HG03097 (cell line): Measurements from ENCODE around the gene EHD2.
A peak's percentile ranks its signal among the peaks of the same experiment; 100 is the strongest.
"Not testable (repeated sequence)": the region's sequence is repeated elsewhere in the genome, so short reads cannot be mapped to it uniquely, and the experiment has no call there.

ENCODE experiments used
- ATAC-seq: cut with Tn5 transposase; IDR thresholded peaks from one replicate; pipeline ENCODE4 v1.9.1; 2021; ENCODE audit not compliant: unreplicated experiment, low FRiP score

EHD2 gene

DNA sequence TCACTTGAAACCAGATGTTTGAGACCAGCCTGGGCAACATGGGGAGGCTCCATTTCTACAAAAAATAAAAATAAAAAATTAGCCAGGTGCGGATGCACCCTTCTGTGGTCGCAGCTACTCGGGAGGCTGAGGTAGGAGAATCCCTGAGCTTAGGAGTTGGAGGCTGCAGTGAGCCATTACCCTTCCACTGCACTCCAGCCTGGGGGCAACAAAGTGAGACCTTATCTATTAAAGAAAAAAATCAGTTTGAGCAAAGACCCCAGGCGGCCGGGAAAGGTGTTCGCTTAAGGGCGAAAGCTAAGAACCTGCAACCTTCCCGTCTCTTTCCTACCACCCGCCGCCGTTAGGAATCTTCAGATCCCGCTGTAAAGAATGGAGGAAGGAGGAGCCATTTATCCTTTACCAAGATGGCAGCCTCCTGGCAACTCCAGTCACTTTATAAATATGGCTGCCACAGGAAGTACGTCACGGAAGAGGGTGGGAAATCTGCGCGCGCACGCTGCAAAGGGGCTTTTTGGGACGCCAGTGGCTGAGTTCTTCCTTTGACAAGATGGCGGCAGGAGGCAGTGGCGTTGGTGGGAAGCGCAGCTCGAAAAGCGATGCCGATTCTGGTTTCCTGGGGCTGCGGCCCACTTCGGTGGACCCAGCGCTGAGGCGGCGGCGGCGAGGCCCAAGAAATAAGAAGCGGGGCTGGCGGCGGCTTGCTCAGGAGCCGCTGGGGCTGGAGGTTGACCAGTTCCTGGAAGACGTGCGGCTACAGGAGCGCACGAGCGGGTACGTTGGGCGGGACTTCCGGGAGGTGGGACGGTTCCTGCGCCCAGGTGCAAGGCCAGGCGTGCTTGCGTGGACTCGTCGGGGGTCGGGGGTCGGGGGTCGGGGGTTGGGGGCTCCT, 32.0 kb downstream of the EHD2 start, which contains the start of gene NOP53:
NOP53 (plus strand) TSS at position 537 of the 892 bp plus-strand sequence; CDS start at position 551, 14 bp downstream.
- peak; percentile 72 for ATAC-seq

- not testable (repeated sequence) for ATAC-seq
These were observed 32.9 kb downstream of the EHD2 start for GRCh38 chr19:47746129-47746528.

- no peak for ATAC-seq
These were observed 36.1 kb downstream of the EHD2 start for GRCh38 chr19:47749326-47749725.

GRCh38 chr19:47750752-47751151, 37.5 kb downstream of the EHD2 start:
- no peak for ATAC-seq

DNA sequence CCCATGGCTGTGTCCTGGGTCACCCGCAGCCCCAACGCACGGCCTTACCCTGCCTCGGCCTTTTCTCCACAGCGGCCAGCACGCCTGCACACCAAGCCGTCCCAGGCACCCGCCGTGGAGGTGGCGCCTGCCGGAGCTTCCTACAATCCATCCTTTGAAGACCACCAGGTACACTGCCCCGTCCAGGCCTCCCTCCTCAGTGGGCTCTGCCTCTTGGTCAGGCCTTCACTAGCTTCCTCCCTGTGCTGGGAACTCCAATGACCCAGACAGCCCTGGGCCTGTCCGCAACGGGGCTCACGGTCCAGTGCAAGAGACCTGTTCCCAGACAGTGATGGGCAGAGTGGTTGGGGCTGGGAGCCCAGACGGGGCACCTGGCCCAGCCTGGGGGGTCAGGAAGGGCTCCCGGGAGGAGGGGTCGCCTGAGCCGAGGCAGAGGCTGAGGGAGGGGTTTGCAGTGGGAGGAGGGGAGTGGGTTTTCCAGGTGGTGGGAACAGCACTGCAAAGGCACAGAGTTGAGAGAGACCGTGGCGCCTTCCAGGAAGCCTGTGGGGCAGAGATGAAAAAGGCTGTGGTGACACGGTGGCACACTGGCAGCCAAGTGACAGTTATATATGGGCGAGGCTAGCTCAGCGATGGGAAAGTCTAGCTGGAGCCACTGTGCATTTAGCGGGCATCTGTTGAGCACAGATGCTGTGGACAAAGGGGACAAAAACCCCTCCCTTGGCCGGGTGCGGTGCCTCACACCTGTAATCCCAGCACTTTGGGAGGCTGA, 39.4 kb downstream of the EHD2 start:
- ATAC-seq, result no peak

- no peak for ATAC-seq
These were observed 41.2 kb downstream of the EHD2 start for GRCh38 chr19:47754206-47755064.

GRCh38 chr19:47755065-47755761, 42.0 kb downstream of the EHD2 start:
- ATAC-seq, result no peak

- no peak for ATAC-seq
These were observed 42.8 kb downstream of the EHD2 start for GRCh38 chr19:47755762-47756626.

DNA sequence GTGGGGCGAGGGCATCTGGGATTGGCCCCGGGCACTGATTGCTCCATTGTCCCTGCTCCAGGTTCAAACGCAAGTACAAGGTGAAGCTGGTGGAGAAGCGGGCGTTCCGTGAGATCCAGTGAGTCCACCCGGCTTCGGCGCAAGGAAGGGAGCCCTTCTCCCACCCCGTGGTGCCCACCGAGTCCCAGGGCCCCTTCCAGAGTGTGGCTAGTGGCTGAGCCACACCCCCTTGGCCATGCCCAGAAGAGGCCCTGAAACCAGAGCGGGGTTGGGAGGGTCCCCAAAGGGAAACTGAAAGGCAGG, 43.4 kb downstream of the EHD2 start:
- no peak for ATAC-seq

DNA sequence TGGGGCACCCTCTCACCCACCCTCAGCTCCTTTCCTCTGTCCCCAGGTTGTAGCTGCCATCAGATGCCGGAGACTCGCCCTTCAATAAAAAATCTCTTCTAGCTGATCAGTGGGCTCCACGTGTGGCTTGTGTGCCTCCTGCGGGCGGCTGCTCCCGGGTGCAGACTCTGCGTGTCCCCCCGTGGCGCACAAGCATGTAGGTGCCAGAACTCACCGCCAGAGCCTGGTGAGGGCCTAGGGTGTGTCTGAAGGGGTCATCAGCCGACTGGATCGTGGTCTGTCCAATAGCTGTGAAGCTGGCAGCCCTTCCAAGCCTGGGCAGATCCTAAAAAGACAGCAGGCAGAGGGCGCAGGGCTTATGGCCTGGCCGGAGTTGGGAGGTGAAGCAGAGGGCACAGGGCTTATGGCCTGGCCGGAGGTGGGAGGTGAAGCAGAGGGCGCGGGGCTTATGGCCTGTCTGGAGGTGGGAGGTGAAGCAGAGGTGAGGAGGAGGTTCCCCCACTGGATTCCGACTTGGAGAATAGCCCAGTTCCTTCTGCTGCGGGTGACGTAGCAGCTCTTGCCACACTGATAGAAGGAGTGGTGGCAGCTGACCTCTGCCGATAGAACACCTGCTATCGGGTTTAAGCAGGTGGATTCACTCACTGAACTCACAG, 43.9 kb downstream of the EHD2 start:
- no peak for ATAC-seq

GRCh38 chr19:47757617-47758442, 44.6 kb downstream of the EHD2 start:
- ATAC-seq, result no peak

DNA sequence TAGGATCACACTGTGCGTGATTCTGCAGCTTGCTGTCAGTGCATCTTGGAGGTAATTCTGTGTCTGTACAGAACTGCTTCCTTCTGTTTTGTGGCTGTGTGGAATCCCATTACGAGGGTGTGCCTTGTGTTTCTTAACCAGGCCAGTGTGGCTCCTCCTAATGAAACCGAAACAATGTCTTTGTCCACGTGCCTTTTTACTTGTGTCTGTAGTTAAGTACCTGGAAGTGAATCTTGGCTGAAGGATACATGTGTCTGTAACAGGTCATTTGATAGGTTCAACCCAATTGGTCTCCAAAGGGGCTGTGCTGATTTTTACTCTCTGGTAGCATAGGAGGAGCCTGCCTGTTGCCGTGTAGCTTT, 45.2 kb downstream of the EHD2 start:
- no peak for ATAC-seq

- no peak for ATAC-seq
These were observed 47.4 kb downstream of the EHD2 start for GRCh38 chr19:47760632-47760999.

DNA sequence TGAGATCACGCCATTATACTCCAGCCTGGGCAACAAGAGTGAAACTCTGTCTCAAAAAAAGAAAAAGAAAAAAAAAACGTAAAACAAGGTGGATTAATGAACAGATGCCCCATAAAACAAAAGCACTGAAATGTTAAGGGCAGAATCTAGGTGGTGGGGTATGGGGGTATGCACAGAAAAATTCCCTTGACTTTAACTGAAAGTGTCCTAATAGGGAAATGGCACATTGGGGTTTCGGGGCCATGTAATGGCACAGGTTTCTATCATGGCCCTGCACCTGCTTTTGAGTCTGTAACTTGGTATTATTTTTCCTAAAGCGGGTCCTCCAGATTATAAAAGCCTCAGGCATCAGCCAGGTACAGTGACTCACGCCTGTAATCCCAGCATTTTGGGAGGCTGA, 48.3 kb downstream of the EHD2 start:
- no peak for ATAC-seq

DNA sequence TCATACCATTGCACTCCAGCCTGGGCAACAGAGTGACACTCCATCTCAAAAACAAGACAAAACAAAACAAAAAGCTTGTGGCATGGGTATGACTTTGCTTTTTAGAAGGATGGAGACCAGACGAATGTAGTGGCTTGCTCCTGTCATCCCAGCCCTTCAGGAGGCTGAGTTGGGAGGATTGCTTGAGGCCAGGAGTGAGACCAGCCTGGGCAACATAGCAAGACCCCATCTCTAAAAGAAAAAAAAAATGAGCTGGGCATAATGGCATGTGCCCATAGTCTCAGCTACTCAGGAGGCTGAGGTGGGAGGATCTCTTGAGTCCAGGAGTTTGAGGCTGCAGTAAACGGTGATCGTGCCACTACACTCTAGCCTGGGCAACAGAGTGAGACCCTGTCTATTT, 48.9 kb downstream of the EHD2 start:
- no peak for ATAC-seq

DNA sequence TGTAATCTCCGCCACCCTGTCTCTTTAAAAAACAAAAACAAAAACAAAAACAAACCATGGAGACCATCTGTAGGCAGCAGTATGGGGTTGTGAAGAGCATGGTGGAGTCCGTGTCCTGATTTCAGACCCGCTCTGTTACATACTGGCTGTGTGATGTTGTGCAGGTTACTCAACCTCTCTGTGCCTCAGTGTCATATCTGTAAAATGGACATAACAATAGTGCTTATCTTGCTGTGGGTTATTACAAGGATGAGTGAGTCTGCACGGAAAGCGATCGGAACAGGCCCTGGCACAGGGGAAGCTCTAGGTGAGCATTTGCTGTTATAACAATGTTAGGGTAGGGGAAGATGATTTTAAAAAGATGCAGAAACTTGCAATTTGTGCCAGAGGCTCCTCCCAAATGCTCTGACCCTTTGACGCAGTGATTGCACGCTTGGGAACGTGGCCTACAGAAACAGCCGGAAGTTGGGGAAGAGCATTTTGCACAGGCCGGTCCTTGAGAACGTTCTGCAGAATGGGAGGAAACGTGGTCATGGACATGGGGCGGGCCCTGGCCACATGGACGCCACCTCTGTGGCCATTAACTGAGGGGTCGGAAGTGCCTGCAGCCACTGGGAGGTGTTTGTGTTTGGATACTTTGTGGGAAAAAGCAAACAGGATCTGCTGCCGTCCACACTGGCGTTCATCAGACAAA, 49.5 kb downstream of the EHD2 start:
- no peak for ATAC-seq

GRCh38 chr19:47764705-47765104, 51.5 kb downstream of the EHD2 start:
- not testable (repeated sequence) for ATAC-seq
